IMR-90 (cell line): ENCODE measurements around the gene CNNM1. TPM values are rescaled to one million over a fixed set of nuclear protein-coding genes. Genes with fewer than 3 reads are reported as not detected.

ENCODE experiments used
- ATAC-seq: fragments of 200-7000 bp; cut with Tn5 transposase; 2 replicates; pipeline ENCODE4 v1.9.1; 2020; ENCODE audit warnings: low read depth, mild to moderate bottlenecking, moderate library complexity
- BruUV-seq: library from RNA; stranded (reverse); fragments of 400-500 nt; replicated peaks from 2 replicates; lab custom pipeline; 2021; lab: Mats Ljungman, UMichigan
- CTCF ChIA-PET: fragments of 300-600 bp; formaldehyde crosslinking; extraction: SDS; loops from one replicate; lab custom pipeline; 2021; ENCODE audit warnings: antibody characterized with exemption; lab: Yijun Ruan, JAX
- POLR2A ChIA-PET: fragments of 300-600 bp; sonication (Branson Sonifier 250); formaldehyde crosslinking; loops from one replicate; lab custom pipeline; 2022; ENCODE audit warnings: antibody characterized with exemption; ENCODE audit not compliant: unreplicated experiment; lab: Charles Lee
- DNase-seq: peaks from one replicate; pipeline ENCODE4 v3.0.0; 2013
- H2AFZ ChIP-seq: replicated peaks from 2 replicates; pipeline ENCODE3; 2013; ENCODE audit warnings: low read length, mild to moderate bottlenecking; ENCODE audit not compliant: poor library complexity
- H2AK5ac ChIP-seq: 2 replicates; pipeline ENCODE4 v1.6.1; 2013; ENCODE audit warnings: low read depth, low read length, inconsistent platforms
- H2AK9ac ChIP-seq: replicated peaks from 2 replicates; pipeline ENCODE3; 2013; ENCODE audit warnings: mild to moderate bottlenecking, low read depth, low read length, moderate library complexity; ENCODE audit not compliant: poor library complexity
- H2BK120ac ChIP-seq: 2 replicates; pipeline ENCODE4 v1.6.1; 2013; ENCODE audit warnings: low read depth, low read length, inconsistent platforms
- H2BK15ac ChIP-seq: 3 replicates; pipeline ENCODE4 v1.6.1; 2013; ENCODE audit warnings: low read depth, low read length, inconsistent platforms
- H2BK20ac ChIP-seq: 2 replicates; pipeline ENCODE4 v1.6.1; 2013; ENCODE audit warnings: low read depth, mild to moderate bottlenecking, inconsistent platforms, low read length, moderate library complexity
- H2BK5ac ChIP-seq: 2 replicates; pipeline ENCODE4 v1.6.1; 2013; ENCODE audit warnings: mild to moderate bottlenecking, low read depth, low read length, inconsistent platforms; ENCODE audit not compliant: poor library complexity, severe bottlenecking
- H3K14ac ChIP-seq: replicated peaks from 2 replicates; pipeline ENCODE4 v1.6.1; 2013; ENCODE audit warnings: low read depth, low read length, inconsistent platforms
- H3K18ac ChIP-seq: 2 replicates; pipeline ENCODE4 v1.6.1; 2013; ENCODE audit warnings: low read depth, low read length, control low read depth
- H3K23ac ChIP-seq: 2 replicates; pipeline ENCODE4 v1.6.1; 2013; ENCODE audit warnings: low read depth, low read length, inconsistent platforms
- H3K27ac ChIP-seq: 2 replicates; pipeline ENCODE4 v1.5.1; 2013; ENCODE audit warnings: mild to moderate bottlenecking, control low read depth, low read length; ENCODE audit not compliant: insufficient read depth
- H3K27me3 ChIP-seq: 2 replicates; pipeline ENCODE4 v1.6.1; 2013; ENCODE audit warnings: low read length; ENCODE audit not compliant: control insufficient read depth, insufficient read depth
- H3K36me3 ChIP-seq: 2 replicates; pipeline ENCODE4 v1.6.1; 2013; ENCODE audit warnings: low read length, mixed read lengths; ENCODE audit not compliant: control insufficient read depth, insufficient read depth
- H3K4ac ChIP-seq: 2 replicates; pipeline ENCODE4 v1.6.1; 2013; ENCODE audit warnings: low read depth, low read length, inconsistent platforms
- H3K4me1 ChIP-seq: 2 replicates; pipeline ENCODE4 v1.6.1; 2013; ENCODE audit warnings: low read length, mixed read lengths; ENCODE audit not compliant: control insufficient read depth, insufficient read depth
- H3K4me2 ChIP-seq: 2 replicates; pipeline ENCODE4 v1.6.1; 2013; ENCODE audit warnings: low read depth, mild to moderate bottlenecking, control low read depth, low read length, moderate library complexity
- H3K4me3 ChIP-seq: 2 replicates; pipeline ENCODE4 v1.5.1; 2013; ENCODE audit warnings: low read depth, mild to moderate bottlenecking, control low read depth, low read length, moderate library complexity; ENCODE audit not compliant: insufficient read depth
- H3K56ac ChIP-seq: 2 replicates; pipeline ENCODE4 v1.6.1; 2013; ENCODE audit warnings: low read length, inconsistent platforms; ENCODE audit not compliant: insufficient read depth; ENCODE audit errors: extremely low read depth
- H3K79me1 ChIP-seq, 2 experiments: 2 replicates each; pipeline ENCODE4 v1.6.1; 2013; ENCODE audit warnings: low read length in 2 of 2, inconsistent platforms in 1 of 2, low read depth in 1 of 2
- H3K9ac ChIP-seq: 2 replicates; pipeline ENCODE4 v1.6.1; 2013; ENCODE audit warnings: low read depth, low read length, control low read depth
- H3K9me1 ChIP-seq: 2 replicates; pipeline ENCODE4 v1.6.1; 2013; ENCODE audit warnings: low read length, inconsistent platforms; ENCODE audit not compliant: insufficient read depth
- H3K9me3 ChIP-seq: 2 replicates; pipeline ENCODE4 v1.6.1; 2013; ENCODE audit warnings: low read length; ENCODE audit not compliant: control insufficient read depth, insufficient read depth
- H4K20me1 ChIP-seq: 2 replicates; pipeline ENCODE4 v1.6.1; 2013; ENCODE audit warnings: low read length, inconsistent platforms; ENCODE audit not compliant: insufficient read depth
- H4K5ac ChIP-seq: 2 replicates; pipeline ENCODE4 v1.6.1; 2013; ENCODE audit warnings: mild to moderate bottlenecking, low read depth, low read length, control low read depth
- H4K8ac ChIP-seq, 2 experiments: 2 replicates each; pipeline ENCODE4 v1.6.1; 2013; ENCODE audit warnings: low read depth in 2 of 2, low read length in 2 of 2, control low read depth in 1 of 2, inconsistent platforms in 1 of 2
- H4K91ac ChIP-seq: 2 replicates; pipeline ENCODE4 v1.6.1; 2013; ENCODE audit warnings: low read depth, low read length, inconsistent platforms; ENCODE audit not compliant: insufficient read depth
- BHLHE40 ChIP-seq: fragments of 150-350 bp; IDR thresholded peaks from 2 replicates; pipeline ENCODE4 v1.6.1; 2016; ENCODE audit warnings: mild to moderate bottlenecking, low read depth, low read length
- CEBPB ChIP-seq: IDR thresholded peaks from 2 replicates; pipeline ENCODE4 v1.6.1; 2012; ENCODE audit warnings: low read depth, low read length, improper control_type of control experiment
- CHD1 ChIP-seq: IDR thresholded peaks from 2 replicates; pipeline ENCODE4 v1.6.1; 2012; ENCODE audit warnings: low read depth, low read length, improper control_type of control experiment
- CTCF ChIP-seq: conservative IDR thresholded peaks from 2 replicates; pipeline ENCODE4 v1.5.1; 2012; ENCODE audit warnings: mild to moderate bottlenecking, low read depth, low read length, improper control_type of control experiment
- FOS ChIP-seq: fragments of 150-350 bp; IDR thresholded peaks from 2 replicates; pipeline ENCODE4 v1.6.1; 2016; ENCODE audit warnings: low read depth, low read length
- MAFK ChIP-seq: IDR thresholded peaks from 2 replicates; pipeline ENCODE4 v1.6.1; 2012; ENCODE audit warnings: low read depth, low read length, improper control_type of control experiment
- MAZ ChIP-seq: IDR thresholded peaks from 2 replicates; pipeline ENCODE4 v1.6.1; 2012; ENCODE audit warnings: low read depth, mild to moderate bottlenecking, low read length, improper control_type of control experiment, moderate library complexity, borderline replicate concordance
- MXI1 ChIP-seq: IDR thresholded peaks from 2 replicates; pipeline ENCODE4 v1.6.1; 2012; ENCODE audit warnings: low read depth, mild to moderate bottlenecking, low read length, moderate library complexity, borderline replicate concordance
- NFE2L2 ChIP-seq: fragments of 150-350 bp; IDR thresholded peaks from 2 replicates; pipeline ENCODE4 v1.6.1; 2016; ENCODE audit warnings: low read depth, mild to moderate bottlenecking, low read length
- RAD21 ChIP-seq: IDR thresholded peaks from 2 replicates; pipeline ENCODE4 v1.6.1; 2012; ENCODE audit warnings: low read length, improper control_type of control experiment
- RCOR1 ChIP-seq: IDR thresholded peaks from 2 replicates; pipeline ENCODE4 v1.6.1; 2012; ENCODE audit warnings: mild to moderate bottlenecking, low read length, improper control_type of control experiment; ENCODE audit not compliant: insufficient replicate concordance
- RFX5 ChIP-seq: IDR thresholded peaks from 2 replicates; pipeline ENCODE4 v1.8.0; 2012; ENCODE audit warnings: low read depth, mild to moderate bottlenecking, low read length, moderate library complexity
- SMC3 ChIP-seq: fragments of 150-350 bp; IDR thresholded peaks from 2 replicates; pipeline ENCODE4 v1.6.1; 2016; ENCODE audit warnings: low read depth, mild to moderate bottlenecking, antibody characterized with exemption, low read length, moderate library complexity
- USF2 ChIP-seq: fragments of 150-350 bp; IDR thresholded peaks from 2 replicates; pipeline ENCODE4 v1.6.1; 2017; ENCODE audit warnings: mild to moderate bottlenecking, antibody characterized with exemption, low read length, low read depth
- WGBS, 2 experiments: methylation state at CpG; one replicate each; pipeline versions ENCODE4 v1.1.5 to v1.1.7; 2013; ENCODE audit warnings: missing lambda C conversion rate in 2 of 2; ENCODE audit not compliant: insufficient read length in 1 of 2; ENCODE audit errors: extremely low coverage in 2 of 2; 5-methylcytosine and 5-hydroxymethylcytosine counted together
- dilution Hi-C: fragments of 300-500 bp; cut with HindIII; formaldehyde crosslinking; loops from one replicate; pipeline ENCODE4 v1.14.3; 2018; ENCODE audit warnings: low sequenced_read_pairs; ENCODE audit not compliant: unreplicated experiment
- in situ Hi-C: fragments of 300-500 bp; cut with MboI; formaldehyde crosslinking; loops from 3 replicates; pipeline ENCODE4 v1.14.3; 2019; ENCODE audit warnings: low sequenced_read_pairs, inconsistent platforms, mixed read lengths
- intact Hi-C: fragments of 100-400 bp; cut with micrococcal nuclease; formaldehyde crosslinking; loops from 2 replicates; pipeline ENCODE4 v1.10.0; 2022
- polyA plus RNA-seq, 3 experiments: library from polyadenylated mRNA; depleted of rRNA; stranded (reverse); fragments of >200 nt; gene quantifications; 2 replicates each; pipeline ENCODE4 v1.2.3, GENCODE V29; 2012; ENCODE audit warnings: low replicate concordance in 1 of 3
- total RNA-seq: library from RNA; depleted of rRNA; stranded (reverse); fragments of >200 nt; gene quantifications from 2 replicates; pipeline ENCODE4 v1.2.3, GENCODE V29; 2012

The CNNM1 gene
- total and polyA plus RNA-seq, 2 of the 4 experiments (the other 2 are of a cell fraction), result 0.18 to 0.39 TPM

- H3K56ac ChIP-seq, result no peak overlapping the region
- H3K4ac ChIP-seq, result no peak overlapping the region
- BruUV-seq, result no TSS peak
- no peak overlapping the region for H3K18ac ChIP-seq
- in situ Hi-C loops (no loop called here), intact Hi-C loops (no loop called here), dilution Hi-C loops (no loop called here)
- no peak overlapping the region for H2BK5ac ChIP-seq
- no peaks in the 10 kb centered on the region for H3K27me3 ChIP-seq
- DNase-seq, result no peak
- H2AFZ ChIP-seq, result no peak overlapping the region
- no CpG with 5 or more reads among the region's 4 CpGs for WGBS, 2 experiments
- no peak overlapping the region for H3K9ac ChIP-seq
- H2AK5ac ChIP-seq, result no peak overlapping the region
- no peaks in the 10 kb centered on the region for H3K9me1 ChIP-seq
- no peak overlapping the region for H2AK9ac ChIP-seq
- H3K23ac ChIP-seq, result no peak overlapping the region
- no peak overlapping the region for H4K91ac ChIP-seq
- H3K4me1 ChIP-seq, result peaks cover 2% of the 10 kb centered on the region; the same call in 1 of the 2 replicates
- H3K36me3 ChIP-seq, result peaks cover 7% of the 10 kb centered on the region
- H3K14ac ChIP-seq, result no peak overlapping the region
- no peak overlapping the region for H3K4me3 ChIP-seq
- TF ChIP-seq BHLHE40 (no peak), RCOR1 (no peak), MXI1 (no peak), USF2 (no peak), FOS (no peak), CHD1 (no peak), NFE2L2 (no peak), CEBPB (no peak), RAD21 (no peak), MAFK (no peak), RFX5 (no peak), CTCF (no peak), MAZ (no peak), SMC3 (no peak)
- H2BK120ac ChIP-seq, result no peak overlapping the region
- no peaks in the 10 kb centered on the region for H3K9me3 ChIP-seq
- H2BK20ac ChIP-seq, result no peak overlapping the region
- CTCF ChIA-PET, result interaction anchor here (0.6 kb wide), 1 partner anchor 114 kb away, joined by 3 read pairs; no protein-coding TSS in a partner anchor
- no peaks in the 10 kb centered on the region for H4K20me1 ChIP-seq
- H3K79me1 ChIP-seq, result peaks cover 14 to 38% of the 10 kb centered on the region in 2 experiments
- POLR2A ChIA-PET, result no interaction called here
- H2BK15ac ChIP-seq, result no peak overlapping the region
- ATAC-seq, result no peak
- no peak overlapping the region for H4K8ac ChIP-seq
- no peak overlapping the region for H3K4me2 ChIP-seq
- no peak overlapping the region for H3K27ac ChIP-seq
- H4K5ac ChIP-seq, result no peak overlapping the region
Observed at GRCh38 chr10:99427566-99428190, 98.5 kb downstream of the CNNM1 start.
